HEK293 (cell line): ENCODE measurements around the gene MCEE.
A peak's percentile ranks its signal among the peaks of the same experiment; 100 is the strongest.

ENCODE experiments used
- HOXA7 ChIP-seq: sonication (generic); formaldehyde crosslinking; IDR thresholded peaks from 2 replicates; pipeline ENCODE4 v1.8.1; 2022; ENCODE audit warnings: missing genetic modification reagents, borderline replicate concordance
- KLF1 ChIP-seq: fragments of 450-650 bp; formaldehyde crosslinking; IDR thresholded peaks from 2 replicates; pipeline ENCODE4 v1.5.1; 2016; ENCODE audit warnings: missing biosample characterization, missing genetic modification characterization
- KLF9 ChIP-seq: fragments of 450-650 bp; formaldehyde crosslinking; IDR thresholded peaks from 2 replicates; pipeline ENCODE4 v1.5.1; 2016; ENCODE audit warnings: missing biosample characterization, missing genetic modification characterization, low read depth
- MZF1 ChIP-seq: fragments of 450-650 bp; formaldehyde crosslinking; IDR thresholded peaks from 2 replicates; pipeline ENCODE4 v1.5.1; 2017; ENCODE audit warnings: missing biosample characterization, missing genetic modification characterization, borderline replicate concordance
- OVOL3 ChIP-seq: fragments of 450-650 bp; formaldehyde crosslinking; IDR thresholded peaks from 2 replicates; pipeline ENCODE4 v1.5.1; 2016; ENCODE audit warnings: missing biosample characterization, missing genetic modification characterization
- SP2 ChIP-seq: fragments of 450-650 bp; formaldehyde crosslinking; IDR thresholded peaks from 2 replicates; pipeline ENCODE4 v1.5.1; 2016; ENCODE audit warnings: missing biosample characterization, missing genetic modification characterization
- WT1 ChIP-seq: fragments of 450-650 bp; formaldehyde crosslinking; IDR thresholded peaks from 2 replicates; pipeline ENCODE4 v1.5.1; 2016; ENCODE audit warnings: missing biosample characterization, missing genetic modification characterization
- ZBTB11 ChIP-seq: fragments of 450-650 bp; formaldehyde crosslinking; conservative IDR thresholded peaks from 2 replicates; pipeline ENCODE4 v1.5.1; 2016; ENCODE audit warnings: low read depth, missing biosample characterization, missing genetic modification characterization
- ZIC2 ChIP-seq: fragments of 450-650 bp; formaldehyde crosslinking; IDR thresholded peaks from 2 replicates; pipeline ENCODE4 v1.5.1; 2016; ENCODE audit warnings: missing biosample characterization, missing genetic modification characterization
- ZNF2 ChIP-seq: fragments of 450-650 bp; formaldehyde crosslinking; IDR thresholded peaks from 2 replicates; pipeline ENCODE4 v1.5.1; 2016; ENCODE audit warnings: missing biosample characterization, missing genetic modification characterization
- ZNF239 ChIP-seq: fragments of 450-650 bp; formaldehyde crosslinking; IDR thresholded peaks from 2 replicates; pipeline ENCODE4 v1.5.1; 2016; ENCODE audit warnings: missing biosample characterization, missing genetic modification characterization
- ZNF404 ChIP-seq: fragments of 450-650 bp; formaldehyde crosslinking; IDR thresholded peaks from 2 replicates; pipeline ENCODE4 v1.5.1; 2017; ENCODE audit warnings: missing biosample characterization, missing genetic modification characterization
- ZNF426 ChIP-seq: fragments of 450-650 bp; formaldehyde crosslinking; IDR thresholded peaks from 2 replicates; pipeline ENCODE4 v1.5.1; 2017; ENCODE audit warnings: missing biosample characterization, missing genetic modification characterization, mild to moderate bottlenecking, inconsistent platforms, moderate library complexity
- ZNF501 ChIP-seq: fragments of 450-650 bp; formaldehyde crosslinking; IDR thresholded peaks from 2 replicates; pipeline ENCODE4 v1.5.1; 2016; ENCODE audit warnings: missing biosample characterization, missing genetic modification characterization
- ZNF529 ChIP-seq: fragments of 450-650 bp; formaldehyde crosslinking; IDR thresholded peaks from 2 replicates; pipeline ENCODE4 v1.5.1; 2017; ENCODE audit warnings: missing genetic modification characterization, missing biosample characterization; ENCODE audit not compliant: insufficient replicate concordance
- ZNF596 ChIP-seq: fragments of 450-650 bp; IDR thresholded peaks from 2 replicates; pipeline ENCODE4 v1.5.0; 2018; ENCODE audit warnings: missing biosample characterization, mild to moderate bottlenecking, missing genetic modification characterization, moderate library complexity
- ZNF629 ChIP-seq: fragments of 450-650 bp; formaldehyde crosslinking; IDR thresholded peaks from 2 replicates; pipeline ENCODE4 v1.5.1; 2017; ENCODE audit warnings: missing biosample characterization, missing genetic modification characterization
- ZNF639 ChIP-seq: fragments of 450-650 bp; formaldehyde crosslinking; IDR thresholded peaks from 2 replicates; pipeline ENCODE4 v1.5.1; 2016; ENCODE audit warnings: missing biosample characterization, missing genetic modification characterization
- ZNF658 ChIP-seq: fragments of 450-650 bp; formaldehyde crosslinking; IDR thresholded peaks from 2 replicates; pipeline ENCODE4; 2016; ENCODE audit warnings: missing biosample characterization, missing genetic modification characterization
- ZNF76 ChIP-seq: fragments of 450-650 bp; formaldehyde crosslinking; IDR thresholded peaks from 2 replicates; pipeline ENCODE4; 2016; ENCODE audit warnings: low read depth, missing biosample characterization, missing genetic modification characterization, borderline replicate concordance
- ZNF837 ChIP-seq: fragments of 450-650 bp; formaldehyde crosslinking; IDR thresholded peaks from 2 replicates; pipeline ENCODE4 v1.5.1; 2016; ENCODE audit warnings: missing biosample characterization, missing genetic modification characterization
- ZNF843 ChIP-seq: fragments of 450-650 bp; formaldehyde crosslinking; IDR thresholded peaks from 2 replicates; pipeline ENCODE4 v1.5.1; 2016; ENCODE audit warnings: missing biosample characterization, missing genetic modification characterization
- TF ChIP-seq, protein P1 (sequence below): fragments of 450-650 bp; formaldehyde crosslinking; conservative IDR thresholded peaks from 2 replicates; pipeline ENCODE4 v1.5.1; 2016; ENCODE audit warnings: low read depth, missing biosample characterization, missing genetic modification characterization
- TF ChIP-seq, protein P2 (sequence below): fragments of 450-650 bp; formaldehyde crosslinking; IDR thresholded peaks from 2 replicates; pipeline ENCODE4 v1.5.1; 2017; ENCODE audit warnings: missing biosample characterization, missing genetic modification characterization
- TF ChIP-seq, protein P3 (sequence below): fragments of 450-650 bp; formaldehyde crosslinking; IDR thresholded peaks from 2 replicates; pipeline ENCODE4 v1.5.1; 2016; ENCODE audit warnings: missing biosample characterization, missing genetic modification characterization

MCEE gene

GRCh38 chr2:71068218-71069035 lies 61.6 kb downstream of the MCEE start, which contains the start of gene NAGK (continued):
- TF ChIP-seq, protein P1, sequence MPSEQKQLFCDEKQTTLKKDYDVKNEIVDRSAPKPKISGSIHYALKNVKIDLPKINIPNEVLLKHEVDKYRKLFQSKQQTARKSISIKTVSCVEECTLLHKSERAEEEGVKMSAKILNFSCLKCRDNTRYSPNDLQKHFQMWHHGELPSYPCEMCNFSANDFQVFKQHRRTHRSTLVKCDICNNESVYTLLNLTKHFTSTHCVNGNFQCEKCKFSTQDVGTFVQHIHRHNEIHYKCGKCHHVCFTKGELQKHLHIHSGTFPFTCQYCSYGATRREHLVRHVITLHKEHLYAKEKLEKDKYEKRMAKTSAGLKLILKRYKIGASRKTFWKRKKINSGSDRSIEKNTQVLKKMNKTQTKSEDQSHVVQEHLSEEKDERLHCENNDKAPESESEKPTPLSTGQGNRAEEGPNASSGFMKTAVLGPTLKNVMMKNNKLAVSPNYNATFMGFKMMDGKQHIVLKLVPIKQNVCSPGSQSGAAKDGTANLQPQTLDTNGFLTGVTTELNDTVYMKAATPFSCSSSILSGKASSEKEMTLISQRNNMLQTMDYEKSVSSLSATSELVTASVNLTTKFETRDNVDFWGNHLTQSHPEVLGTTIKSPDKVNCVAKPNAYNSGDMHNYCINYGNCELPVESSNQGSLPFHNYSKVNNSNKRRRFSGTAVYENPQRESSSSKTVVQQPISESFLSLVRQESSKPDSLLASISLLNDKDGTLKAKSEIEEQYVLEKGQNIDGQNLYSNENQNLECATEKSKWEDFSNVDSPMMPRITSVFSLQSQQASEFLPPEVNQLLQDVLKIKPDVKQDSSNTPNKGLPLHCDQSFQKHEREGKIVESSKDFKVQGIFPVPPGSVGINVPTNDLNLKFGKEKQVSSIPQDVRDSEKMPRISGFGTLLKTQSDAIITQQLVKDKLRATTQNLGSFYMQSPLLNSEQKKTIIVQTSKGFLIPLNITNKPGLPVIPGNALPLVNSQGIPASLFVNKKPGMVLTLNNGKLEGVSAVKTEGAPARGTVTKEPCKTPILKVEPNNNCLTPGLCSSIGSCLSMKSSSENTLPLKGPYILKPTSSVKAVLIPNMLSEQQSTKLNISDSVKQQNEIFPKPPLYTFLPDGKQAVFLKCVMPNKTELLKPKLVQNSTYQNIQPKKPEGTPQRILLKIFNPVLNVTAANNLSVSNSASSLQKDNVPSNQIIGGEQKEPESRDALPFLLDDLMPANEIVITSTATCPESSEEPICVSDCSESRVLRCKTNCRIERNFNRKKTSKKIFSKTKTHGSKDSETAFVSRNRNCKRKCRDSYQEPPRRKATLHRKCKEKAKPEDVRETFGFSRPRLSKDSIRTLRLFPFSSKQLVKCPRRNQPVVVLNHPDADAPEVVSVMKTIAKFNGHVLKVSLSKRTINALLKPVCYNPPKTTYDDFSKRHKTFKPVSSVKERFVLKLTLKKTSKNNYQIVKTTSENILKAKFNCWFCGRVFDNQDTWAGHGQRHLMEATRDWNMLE (tag by site-specific recombination): no peak; the same call in 1 of the 2 replicates
- TF ChIP-seq SP2 (tag by site-specific recombination) (peak; percentile 89), ZNF239 (no peak), KLF9 (tag by site-specific recombination) (peak; percentile 97), ZNF2 (tag by site-specific recombination) (peak; percentile 88), ZBTB11 (tag by site-specific recombination) (peak; percentile 71), HOXA7 (no peak), ZNF639 (tag by site-specific recombination) (peak; percentile 57; the same call in 1 of the 2 replicates), OVOL3 (no peak), ZIC2 (tag by site-specific recombination) (peak; percentile 91), ZNF837 (tag by site-specific recombination) (no peak), ZNF596 (tag by site-specific recombination) (no peak), ZNF76 (peak; percentile 92), ZNF629 (tag by site-specific recombination) (peak; percentile 71), ZNF658 (tag by site-specific recombination) (no peak), WT1 (tag by site-specific recombination) (peak; percentile 91), KLF1 (peak; percentile 99), ZNF843 (peak; percentile 70; the same call in 1 of the 2 replicates), ZNF426 (tag by site-specific recombination) (no peak), ZNF501 (tag by site-specific recombination) (peak; percentile 97), ZNF404 (tag by site-specific recombination) (no peak), ZNF529 (tag by site-specific recombination) (no peak), MZF1 (tag by site-specific recombination) (peak; percentile 53)
- TF ChIP-seq, protein P2, sequence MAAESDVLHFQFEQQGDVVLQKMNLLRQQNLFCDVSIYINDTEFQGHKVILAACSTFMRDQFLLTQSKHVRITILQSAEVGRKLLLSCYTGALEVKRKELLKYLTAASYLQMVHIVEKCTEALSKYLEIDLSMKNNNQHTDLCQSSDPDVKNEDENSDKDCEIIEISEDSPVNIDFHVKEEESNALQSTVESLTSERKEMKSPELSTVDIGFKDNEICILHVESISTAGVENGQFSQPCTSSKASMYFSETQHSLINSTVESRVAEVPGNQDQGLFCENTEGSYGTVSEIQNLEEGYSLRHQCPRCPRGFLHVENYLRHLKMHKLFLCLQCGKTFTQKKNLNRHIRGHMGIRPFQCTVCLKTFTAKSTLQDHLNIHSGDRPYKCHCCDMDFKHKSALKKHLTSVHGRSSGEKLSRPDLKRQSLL (tag by site-specific recombination): no peak
- TF ChIP-seq, protein P3, sequence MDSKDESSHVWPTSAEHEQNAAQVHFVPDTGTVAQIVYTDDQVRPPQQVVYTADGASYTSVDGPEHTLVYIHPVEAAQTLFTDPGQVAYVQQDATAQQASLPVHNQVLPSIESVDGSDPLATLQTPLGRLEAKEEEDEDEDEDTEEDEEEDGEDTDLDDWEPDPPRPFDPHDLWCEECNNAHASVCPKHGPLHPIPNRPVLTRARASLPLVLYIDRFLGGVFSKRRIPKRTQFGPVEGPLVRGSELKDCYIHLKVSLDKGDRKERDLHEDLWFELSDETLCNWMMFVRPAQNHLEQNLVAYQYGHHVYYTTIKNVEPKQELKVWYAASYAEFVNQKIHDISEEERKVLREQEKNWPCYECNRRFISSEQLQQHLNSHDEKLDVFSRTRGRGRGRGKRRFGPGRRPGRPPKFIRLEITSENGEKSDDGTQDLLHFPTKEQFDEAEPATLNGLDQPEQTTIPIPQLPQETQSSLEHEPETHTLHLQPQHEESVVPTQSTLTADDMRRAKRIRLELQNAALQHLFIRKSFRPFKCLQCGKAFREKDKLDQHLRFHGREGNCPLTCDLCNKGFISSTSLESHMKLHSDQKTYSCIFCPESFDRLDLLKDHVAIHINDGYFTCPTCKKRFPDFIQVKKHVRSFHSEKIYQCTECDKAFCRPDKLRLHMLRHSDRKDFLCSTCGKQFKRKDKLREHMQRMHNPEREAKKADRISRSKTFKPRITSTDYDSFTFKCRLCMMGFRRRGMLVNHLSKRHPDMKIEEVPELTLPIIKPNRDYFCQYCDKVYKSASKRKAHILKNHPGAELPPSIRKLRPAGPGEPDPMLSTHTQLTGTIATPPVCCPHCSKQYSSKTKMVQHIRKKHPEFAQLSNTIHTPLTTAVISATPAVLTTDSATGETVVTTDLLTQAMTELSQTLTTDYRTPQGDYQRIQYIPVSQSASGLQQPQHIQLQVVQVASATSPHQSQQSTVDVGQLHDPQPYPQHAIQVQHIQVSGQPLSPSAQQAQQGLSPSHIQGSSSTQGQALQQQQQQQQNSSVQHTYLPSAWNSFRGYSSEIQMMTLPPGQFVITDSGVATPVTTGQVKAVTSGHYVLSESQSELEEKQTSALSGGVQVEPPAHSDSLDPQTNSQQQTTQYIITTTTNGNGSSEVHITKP (tag by site-specific recombination): peak; percentile 86
